Karpas-422 (cell line): ENCODE measurements around the gene GRIA4. TPM values are rescaled to one million over a fixed set of nuclear protein-coding genes. Genes with fewer than 3 reads are reported as not detected.

ENCODE experiments used
- DNase-seq: peaks from one replicate; pipeline ENCODE4 v3.0.0-alpha.2; 2015
- H2AFZ ChIP-seq: fragments of 200-600 bp; sonication (generic); 2 replicates; pipeline ENCODE4 v1.6.1; 2014; ENCODE audit warnings: antibody characterized with exemption, low read length, mixed read lengths
- H3K27ac ChIP-seq: fragments of 200-600 bp; sonication (generic); 2 replicates; pipeline ENCODE4 v1.5.1; 2014; ENCODE audit warnings: mild to moderate bottlenecking, low read length, moderate library complexity
- H3K27me3 ChIP-seq: fragments of 200-600 bp; sonication (generic); 2 replicates; pipeline ENCODE4 v1.6.1; 2014; ENCODE audit warnings: low read length, mixed read lengths
- H3K36me3 ChIP-seq: fragments of 200-600 bp; sonication (generic); 2 replicates; pipeline ENCODE4 v1.6.1; 2014; ENCODE audit warnings: low read length, mixed read lengths; ENCODE audit not compliant: insufficient read depth
- H3K4me1 ChIP-seq: fragments of 200-600 bp; sonication (generic); 2 replicates; pipeline ENCODE4 v1.6.1; 2014; ENCODE audit warnings: mild to moderate bottlenecking, low read length, mixed read lengths
- H3K4me2 ChIP-seq: fragments of 200-600 bp; sonication (generic); 2 replicates; pipeline ENCODE4 v1.6.1; 2014; ENCODE audit warnings: low read length, low read depth, mild to moderate bottlenecking; ENCODE audit not compliant: poor library complexity, severe bottlenecking
- H3K4me3 ChIP-seq: fragments of 200-600 bp; sonication (generic); 2 replicates; pipeline ENCODE4 v1.5.1; 2014; ENCODE audit warnings: mild to moderate bottlenecking, antibody characterized with exemption, low read length, mixed read lengths
- H3K79me2 ChIP-seq: fragments of 200-600 bp; sonication (generic); 2 replicates; pipeline ENCODE4 v1.6.1; 2014; ENCODE audit warnings: mild to moderate bottlenecking, low read length, mixed read lengths
- H3K9ac ChIP-seq: fragments of 200-600 bp; sonication (generic); 2 replicates; pipeline ENCODE4 v1.6.0; 2014; ENCODE audit warnings: low read length
- H3K9me2 ChIP-seq: fragments of 200-600 bp; sonication (generic), shearing (Covaris generic); replicated peaks from 2 replicates; pipeline ENCODE4 v1.6.0; 2014; ENCODE audit warnings: mild to moderate bottlenecking, low read length, moderate library complexity; ENCODE audit not compliant: insufficient read depth
- H3K9me3 ChIP-seq: fragments of 300-700, 200-600 bp; sonication (generic); 2 replicates; pipeline ENCODE4 v1.6.1; 2014; ENCODE audit warnings: low read length, mixed read lengths
- H4K20me1 ChIP-seq: fragments of 200-600 bp; sonication (generic); 2 replicates; pipeline ENCODE4 v1.6.1; 2014; ENCODE audit warnings: mild to moderate bottlenecking, antibody characterized with exemption, low read length, low read depth; ENCODE audit not compliant: insufficient read depth
- total RNA-seq: library from RNA; depleted of rRNA; stranded (reverse); fragments of >200 nt; shearing (Covaris generic); gene quantifications from 2 replicates; pipeline ENCODE4 v1.2.3, GENCODE V29; 2014; ENCODE audit warnings: low replicate concordance

The GRIA4 gene
- total RNA-seq, 1 experiment from 2014 or later: 0.19 TPM

- H3K4me2 ChIP-seq: no peak overlapping the region
- no peaks in the 10 kb centered on the region for H3K79me2 ChIP-seq
- no peak overlapping the region for H2AFZ ChIP-seq
- no peak for DNase-seq
- H4K20me1 ChIP-seq: no peaks in the 10 kb centered on the region
- H3K4me3 ChIP-seq: no peak overlapping the region
- H3K9ac ChIP-seq: no peak overlapping the region
- no peaks in the 10 kb centered on the region for H3K36me3 ChIP-seq
- H3K4me1 ChIP-seq: peaks cover under 1% of the 10 kb centered on the region
- H3K27ac ChIP-seq: no peak overlapping the region
- no peaks in the 10 kb centered on the region for H3K27me3 ChIP-seq
- H3K9me2 ChIP-seq: no peaks in the 10 kb centered on the region
- H3K9me3 ChIP-seq: no peaks in the 10 kb centered on the region
Observed at GRCh38 chr11:105834461-105834860, 224.6 kb downstream of the GRIA4 start.

GRCh38 chr11:105838668-105839384 lies 229.0 kb downstream of the GRIA4 start:
- Histone ChIP-seq H3K9ac (no peak overlapping the region), H3K27me3 (no peaks in the 10 kb centered on the region), H3K4me1 (no peaks in the 10 kb centered on the region), H3K9me2 (no peaks in the 10 kb centered on the region), H3K4me2 (no peak overlapping the region), H2AFZ (no peak overlapping the region), H3K4me3 (no peak overlapping the region), H4K20me1 (no peaks in the 10 kb centered on the region), H3K9me3 (no peaks in the 10 kb centered on the region), H3K36me3 (no peaks in the 10 kb centered on the region), H3K79me2 (no peaks in the 10 kb centered on the region), H3K27ac (no peak overlapping the region)
- no peak for DNase-seq

- Histone ChIP-seq H3K9me3 (no peaks in the 10 kb centered on the region), H3K4me3 (no peak overlapping the region), H3K27me3 (no peaks in the 10 kb centered on the region), H3K9ac (no peak overlapping the region), H3K79me2 (no peaks in the 10 kb centered on the region), H3K36me3 (no peaks in the 10 kb centered on the region), H3K27ac (no peak overlapping the region), H3K4me2 (no peak overlapping the region), H2AFZ (no peak overlapping the region), H3K9me2 (0 out of 2 replicates have a peak, but pooled peaks cover 5% of the 10 kb centered on the region), H3K4me1 (no peaks in the 10 kb centered on the region), H4K20me1 (no peaks in the 10 kb centered on the region)
- DNase-seq: no peak
Observed at GRCh38 chr11:105840391-105840790, 230.5 kb downstream of the GRIA4 start.

- Histone ChIP-seq H3K36me3 (no peaks in the 10 kb centered on the region), H4K20me1 (no peaks in the 10 kb centered on the region), H3K27ac (no peak overlapping the region), H3K4me2 (no peak overlapping the region), H3K9me3 (no peaks in the 10 kb centered on the region), H3K27me3 (no peaks in the 10 kb centered on the region), H2AFZ (no peak overlapping the region), H3K9ac (no peak overlapping the region), H3K4me3 (no peak overlapping the region), H3K79me2 (no peaks in the 10 kb centered on the region), H3K9me2 (no peaks in the 10 kb centered on the region), H3K4me1 (no peaks in the 10 kb centered on the region)
- DNase-seq: no peak
Observed at GRCh38 chr11:105852403-105852802, 242.5 kb downstream of the GRIA4 start.

GRCh38 chr11:105854269-105854668 lies 244.4 kb downstream of the GRIA4 start:
- H3K9me3 ChIP-seq: no peaks in the 10 kb centered on the region
- H3K4me2 ChIP-seq: no peak overlapping the region
- H3K4me3 ChIP-seq: no peak overlapping the region
- H3K27ac ChIP-seq: no peak overlapping the region
- H3K4me1 ChIP-seq: no peaks in the 10 kb centered on the region
- no peaks in the 10 kb centered on the region for H3K9me2 ChIP-seq
- H3K27me3 ChIP-seq: no peaks in the 10 kb centered on the region
- no peaks in the 10 kb centered on the region for H3K36me3 ChIP-seq
- H3K79me2 ChIP-seq: no peaks in the 10 kb centered on the region
- no peak overlapping the region for H3K9ac ChIP-seq
- DNase-seq: no peak
- no peaks in the 10 kb centered on the region for H4K20me1 ChIP-seq
- no peak overlapping the region for H2AFZ ChIP-seq

- Histone ChIP-seq H3K27me3 (no peaks in the 10 kb centered on the region), H3K79me2 (no peaks in the 10 kb centered on the region), H4K20me1 (no peaks in the 10 kb centered on the region), H3K4me1 (no peaks in the 10 kb centered on the region), H3K4me3 (no peak overlapping the region), H3K27ac (no peak overlapping the region), H3K36me3 (no peaks in the 10 kb centered on the region), H2AFZ (no peak overlapping the region), H3K4me2 (no peak overlapping the region), H3K9ac (no peak overlapping the region), H3K9me2 (no peaks in the 10 kb centered on the region), H3K9me3 (no peaks in the 10 kb centered on the region)
- no peak for DNase-seq
Observed at GRCh38 chr11:105856954-105857353, 247.1 kb downstream of the GRIA4 start.

- no peaks in the 10 kb centered on the region for H3K79me2 ChIP-seq
- no peak overlapping the region for H3K4me2 ChIP-seq
- H3K27ac ChIP-seq: no peak overlapping the region
- H3K27me3 ChIP-seq: no peaks in the 10 kb centered on the region
- no peak overlapping the region for H3K4me3 ChIP-seq
- H2AFZ ChIP-seq: no peak overlapping the region
- H3K9me2 ChIP-seq: no peaks in the 10 kb centered on the region
- H3K9ac ChIP-seq: no peak overlapping the region
- DNase-seq: no peak
- no peaks in the 10 kb centered on the region for H3K4me1 ChIP-seq
- H3K9me3 ChIP-seq: no peaks in the 10 kb centered on the region
- H4K20me1 ChIP-seq: no peaks in the 10 kb centered on the region
- H3K36me3 ChIP-seq: no peaks in the 10 kb centered on the region
Observed at GRCh38 chr11:105857728-105858127, 247.9 kb downstream of the GRIA4 start.

- DNase-seq: no peak
- Histone ChIP-seq H3K9me3 (no peaks in the 10 kb centered on the region), H3K9ac (no peak overlapping the region), H4K20me1 (no peaks in the 10 kb centered on the region), H2AFZ (no peak overlapping the region), H3K4me1 (no peaks in the 10 kb centered on the region), H3K4me3 (no peak overlapping the region), H3K27ac (no peak overlapping the region), H3K4me2 (no peak overlapping the region), H3K36me3 (no peaks in the 10 kb centered on the region), H3K27me3 (no peaks in the 10 kb centered on the region), H3K79me2 (no peaks in the 10 kb centered on the region), H3K9me2 (no peaks in the 10 kb centered on the region)
Observed at GRCh38 chr11:105858841-105859240, 249.0 kb downstream of the GRIA4 start.
